ENCODE results near the gene SMTNL1. TPM values are rescaled to one million over a fixed set of nuclear protein-coding genes. Genes with fewer than 3 reads are reported as not detected.

SMTNL1 gene
- total RNA-seq, 2 donors from 2014 or later, result not detected

DNA sequence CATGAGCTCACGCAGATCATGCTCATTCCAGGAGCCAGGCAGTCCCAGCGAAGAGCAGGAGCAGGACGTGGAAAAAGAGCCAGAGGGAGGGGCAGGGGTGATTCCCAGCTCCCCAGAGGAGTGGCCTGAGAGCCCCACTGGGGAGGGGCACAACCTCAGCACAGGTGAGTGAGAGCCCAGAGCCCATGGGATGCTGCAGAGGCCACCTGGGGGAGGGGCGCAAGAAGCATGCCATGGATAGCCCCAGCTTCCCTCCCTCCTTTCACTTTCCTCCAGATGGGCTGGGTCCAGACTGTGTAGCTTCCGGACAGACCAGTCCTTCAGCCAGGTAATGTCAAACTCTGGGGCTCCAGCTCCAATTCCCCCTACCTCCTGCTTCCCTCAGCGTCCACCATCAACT is 6.2 kb downstream of the SMTNL1 start:
- ATAC-seq, result no peak
- DNase-seq, result no peak
- H3K4me1 ChIP-seq, result peaks cover 8% of the 10 kb centered on the region
- H3K36me3 ChIP-seq (replicated peaks in 1 of 2; ENCODE audit: insufficient read depth in 1 of 2, low read depth in 2 of 2), result no peaks in the 10 kb centered on the region
- no peak overlapping the region for H3K4me3 ChIP-seq
- no peak overlapping the region for H3K27ac ChIP-seq
- TF ChIP-seq POLR2A (IDR thresholded peaks at IDR 0.05) (no peak), CTCF (IDR thresholded peaks at IDR 0.05) (no peak)
- no peaks in the 10 kb centered on the region for H3K27me3 ChIP-seq
- intact Hi-C loops (cut with DNase I), result no loop called here
- WGBS, 2 donors, result 38 to 44% methylated on average over 6 of the region's 6 CpGs
- H3K9me3 ChIP-seq, result no peaks in the 10 kb centered on the region

DNA sequence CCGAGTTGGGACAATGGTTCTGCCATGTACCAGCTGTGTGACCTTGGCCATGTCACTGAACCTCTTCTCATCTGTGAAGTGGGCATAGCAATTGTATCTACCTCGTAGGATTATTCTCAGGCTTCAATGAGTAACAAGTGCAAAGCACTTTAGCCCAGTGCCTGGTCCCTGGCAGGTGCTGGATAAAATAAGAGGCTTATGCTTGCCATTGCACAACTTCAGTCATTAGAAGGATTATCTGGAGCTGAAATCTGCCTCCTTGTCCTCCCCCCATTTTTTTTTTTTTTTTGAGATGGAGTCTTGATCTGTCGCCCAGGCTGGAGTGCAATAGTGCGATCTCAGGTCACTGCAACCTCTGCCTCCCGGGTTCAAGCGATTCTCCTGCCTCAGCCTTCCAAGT is 7.2 kb downstream of the SMTNL1 start:
- Histone ChIP-seq H3K36me3 (replicated peaks in 1 of 2; ENCODE audit: insufficient read depth in 1 of 2, low read depth in 2 of 2) (no peaks in the 10 kb centered on the region), H3K9me3 (no peaks in the 10 kb centered on the region), H3K27ac (no peak overlapping the region), H3K27me3 (no peaks in the 10 kb centered on the region), H3K4me1 (peaks cover 8% of the 10 kb centered on the region), H3K4me3 (no peak overlapping the region)
- WGBS, 2 donors, result 76 to 91% methylated on average over 6 of the region's 6 CpGs
- DNase-seq (no peak), ATAC-seq (no peak)
- TF ChIP-seq POLR2A (IDR thresholded peaks at IDR 0.05), result no peak
- TF ChIP-seq CTCF (IDR thresholded peaks at IDR 0.05), result no peak
- intact Hi-C loops (cut with DNase I), result no loop called here

GRCh38 chr11:57545883-57546282 is 8.5 kb downstream of the SMTNL1 start:
- no peak for TF ChIP-seq CTCF (IDR thresholded peaks at IDR 0.05)
- no peak for TF ChIP-seq POLR2A (IDR thresholded peaks at IDR 0.05)
- peaks cover 0 to 2% of the 10 kb centered on the region in 2 donors for H3K36me3 ChIP-seq (replicated peaks in 1 of 2; ENCODE audit: insufficient read depth in 1 of 2, low read depth in 2 of 2)
- H3K4me1 ChIP-seq, result peaks cover 8% of the 10 kb centered on the region
- DNase-seq, result no peak
- no peaks in the 10 kb centered on the region for H3K9me3 ChIP-seq
- no peak overlapping the region for H3K27ac ChIP-seq
- 94 to 97% methylated on average over 6 to 7 of the region's 13 CpGs for WGBS, 2 donors
- H3K4me3 ChIP-seq, result no peak overlapping the region
- H3K27me3 ChIP-seq, result no peaks in the 10 kb centered on the region
- ATAC-seq, result no peak
- intact Hi-C loops (cut with DNase I), result no loop called here

- H3K4me3 ChIP-seq, result no peak overlapping the region
- 70 to 100% methylated on average over 2 to 4 of the region's 7 CpGs for WGBS, 2 donors
- TF ChIP-seq POLR2A (IDR thresholded peaks at IDR 0.05) (no peak), CTCF (IDR thresholded peaks at IDR 0.05) (no peak)
- intact Hi-C loops (cut with DNase I), result no loop called here
- H3K27ac ChIP-seq, result no peak overlapping the region
- H3K27me3 ChIP-seq, result no peaks in the 10 kb centered on the region
- H3K36me3 ChIP-seq (replicated peaks in 1 of 2; ENCODE audit: insufficient read depth in 1 of 2, low read depth in 2 of 2), result peaks cover 0 to 2% of the 10 kb centered on the region in 2 donors
- no peak for ATAC-seq
- no peak for DNase-seq
- H3K9me3 ChIP-seq, result no peaks in the 10 kb centered on the region
- H3K4me1 ChIP-seq, result peaks cover 8% of the 10 kb centered on the region
Observed at GRCh38 chr11:57546451-57546850, 9.1 kb downstream of the SMTNL1 start.

DNA sequence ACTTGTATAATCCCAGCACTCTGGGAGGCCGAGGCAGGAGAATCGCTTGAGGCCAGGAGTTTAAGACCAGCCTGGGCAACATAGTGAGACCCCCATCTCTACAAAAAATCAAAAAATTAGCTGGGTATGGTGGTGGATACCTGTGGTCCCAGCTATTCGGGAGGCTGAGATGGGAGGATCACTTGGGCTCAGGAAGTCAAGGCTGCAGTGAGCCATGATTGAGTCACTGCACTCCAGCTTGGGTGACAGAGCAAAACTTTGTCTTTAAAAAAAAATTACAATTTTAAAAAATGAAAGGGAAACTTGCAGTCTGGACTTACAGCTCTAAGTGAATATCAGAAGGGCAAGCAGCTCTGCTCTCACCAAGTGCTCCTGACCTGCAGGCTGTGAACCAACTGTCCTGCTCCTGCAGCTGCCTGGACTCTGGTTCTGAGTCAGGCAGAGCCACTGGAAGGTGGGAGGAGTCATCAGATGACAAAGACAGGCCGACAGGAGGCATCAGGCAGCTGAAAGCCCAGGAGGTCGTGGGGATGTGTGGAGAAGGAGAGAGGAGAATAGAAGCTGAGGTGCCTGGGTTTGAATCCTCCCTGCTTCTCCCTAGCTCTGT is 9.6 kb downstream of the SMTNL1 start:
- H3K27me3 ChIP-seq, result no peaks in the 10 kb centered on the region
- ATAC-seq, result no peak
- DNase-seq, result no peak
- no peak for TF ChIP-seq CTCF (IDR thresholded peaks at IDR 0.05)
- TF ChIP-seq POLR2A (IDR thresholded peaks at IDR 0.05), result no peak
- 65 to 70% methylated on average over 5 of the region's 5 CpGs for WGBS, 2 donors
- peaks cover 0 to 2% of the 10 kb centered on the region in 2 donors for H3K36me3 ChIP-seq (replicated peaks in 1 of 2; ENCODE audit: insufficient read depth in 1 of 2, low read depth in 2 of 2)
- H3K4me3 ChIP-seq, result no peak overlapping the region
- peaks cover 13% of the 10 kb centered on the region for H3K4me1 ChIP-seq
- no peak overlapping the region for H3K27ac ChIP-seq
- no peaks in the 10 kb centered on the region for H3K9me3 ChIP-seq
- intact Hi-C loops (cut with DNase I), result no loop called here

Measured in body of pancreas (tissue), 4 donors.